ENCODE measurements around the gene DPP7.

DPP7 gene

GRCh38 chr9:137128158-137128861 is 13.8 kb upstream of the DPP7 start:
- TF ChIP-seq CEBPB (IDR thresholded peaks at IDR 0.05) (no peak), NFIC (IDR thresholded peaks at IDR 0.05) (no peak)

- TF ChIP-seq TEAD4 (IDR thresholded peaks at IDR 0.05) (no peak), MAX (IDR thresholded peaks at IDR 0.05) (no peak), ZBTB7A (IDR thresholded peaks at IDR 0.05; ENCODE audit: low read depth) (no peak), CREB1 (IDR thresholded peaks at IDR 0.05; ENCODE audit: low read depth) (no peak), EGR1 (IDR thresholded peaks at IDR 0.05) (no peak), EP300 (IDR thresholded peaks at IDR 0.05; ENCODE audit: borderline replicate concordance) (no peak), TAF1 (IDR thresholded peaks at IDR 0.05; ENCODE audit: low read depth) (no peak), TCF12 (IDR thresholded peaks at IDR 0.05; ENCODE audit: low read depth) (no peak), USF1 (IDR thresholded peaks at IDR 0.05) (no peak), FOXM1 (IDR thresholded peaks at IDR 0.05; ENCODE audit: borderline replicate concordance, low read depth) (no peak), NFIC (IDR thresholded peaks at IDR 0.05) (no peak), RAD21 (IDR thresholded peaks at IDR 0.05; ENCODE audit: low read depth) (no peak), REST (IDR thresholded peaks at IDR 0.05; ENCODE audit: low read depth) (no peak), CEBPB (IDR thresholded peaks at IDR 0.05) (no peak), YY1 (IDR thresholded peaks at IDR 0.05; ENCODE audit: low read depth) (no peak)
Measured at GRCh38 chr9:137127301-137128157, 13.0 kb upstream of the DPP7 start.

GRCh38 chr9:137126786-137127185 is 12.3 kb upstream of the DPP7 start:
- TF ChIP-seq CEBPB (IDR thresholded peaks at IDR 0.05) (no peak), USF1 (IDR thresholded peaks at IDR 0.05) (no peak), TCF12 (IDR thresholded peaks at IDR 0.05; ENCODE audit: low read depth) (no peak)

GRCh38 chr9:137123468-137123837 is 8.9 kb upstream of the DPP7 start:
- TF ChIP-seq MAX (IDR thresholded peaks at IDR 0.05) (no peak), CEBPB (IDR thresholded peaks at IDR 0.05) (no peak), EGR1 (IDR thresholded peaks at IDR 0.05) (no peak), TEAD4 (IDR thresholded peaks at IDR 0.05) (no peak), ZBTB7A (IDR thresholded peaks at IDR 0.05; ENCODE audit: low read depth) (no peak), TCF12 (IDR thresholded peaks at IDR 0.05; ENCODE audit: low read depth) (no peak), REST (IDR thresholded peaks at IDR 0.05; ENCODE audit: low read depth) (no peak), USF1 (IDR thresholded peaks at IDR 0.05) (no peak), NFIC (IDR thresholded peaks at IDR 0.05) (no peak), TAF1 (IDR thresholded peaks at IDR 0.05; ENCODE audit: low read depth) (no peak), CREB1 (IDR thresholded peaks at IDR 0.05; ENCODE audit: low read depth) (no peak), FOXM1 (IDR thresholded peaks at IDR 0.05; ENCODE audit: borderline replicate concordance, low read depth) (no peak), EP300 (IDR thresholded peaks at IDR 0.05; ENCODE audit: borderline replicate concordance) (no peak), RAD21 (IDR thresholded peaks at IDR 0.05; ENCODE audit: low read depth) (no peak), YY1 (IDR thresholded peaks at IDR 0.05; ENCODE audit: low read depth) (no peak)

GRCh38 chr9:137118092-137118603 is 3.6 kb upstream of the DPP7 start:
- TF ChIP-seq CEBPB (IDR thresholded peaks at IDR 0.05): peak; percentile 66
